GM12891 (cell line): ENCODE data around the gene RHBG.

Experiments used
- POLR2A ChIP-seq: IDR thresholded peaks from 2 replicates; pipeline ENCODE4 v1.6.1; 2011; ENCODE audit warnings: low read depth, low read length, control low read depth
- POLR2AphosphoS5 ChIP-seq: IDR thresholded peaks from 2 replicates; pipeline ENCODE4 v1.6.1; 2011; ENCODE audit warnings: low read depth, low read length, control low read depth
- SPI1 ChIP-seq: IDR thresholded peaks from 2 replicates; pipeline ENCODE4 v1.6.1; 2011; ENCODE audit warnings: low read depth, low read length, control low read depth
- TAF1 ChIP-seq: IDR thresholded peaks from 2 replicates; pipeline ENCODE4 v1.6.1; 2011; ENCODE audit warnings: low read depth, low read length, control low read depth

- TF ChIP-seq POLR2AphosphoS5: no peak
- no peak for TF ChIP-seq SPI1
- no peak for TF ChIP-seq TAF1
- TF ChIP-seq POLR2A: no peak
These were observed 20.3 kb downstream of the RHBG start for GRCh38 chr1:156389311-156389710.
